NCI-H2107 (cell line): Measurements from ENCODE around the gene WDR70.
"Not testable (repeated sequence)": the region's sequence is repeated elsewhere in the genome, so short reads cannot be mapped to it uniquely, and the experiment has no call there.

Source experiments
- DNase-seq: peaks from one replicate; lab custom pipeline; 2025; lab: John Stamatoyannopoulos, UW

The WDR70 gene

DNA sequence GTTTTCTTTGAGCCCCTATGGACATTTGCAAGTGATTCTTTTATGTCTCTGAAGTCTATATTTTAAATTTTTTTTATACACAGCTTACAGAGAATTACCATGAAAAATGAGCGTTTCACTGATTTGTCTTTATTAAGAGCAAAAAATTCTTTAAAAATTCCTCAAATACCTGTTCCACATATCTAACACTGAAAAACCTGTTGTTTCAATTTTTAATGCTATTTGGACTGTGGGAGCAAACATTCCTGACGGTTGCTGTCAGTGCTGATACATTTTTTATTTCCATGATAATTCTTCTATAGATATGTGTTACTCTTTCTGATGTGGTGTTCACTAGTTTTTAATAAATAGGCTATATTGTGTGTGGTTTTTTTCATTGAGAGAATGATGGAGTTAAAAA, 261.0 kb downstream of the WDR70 start:
- DNase-seq = no peak

DNA sequence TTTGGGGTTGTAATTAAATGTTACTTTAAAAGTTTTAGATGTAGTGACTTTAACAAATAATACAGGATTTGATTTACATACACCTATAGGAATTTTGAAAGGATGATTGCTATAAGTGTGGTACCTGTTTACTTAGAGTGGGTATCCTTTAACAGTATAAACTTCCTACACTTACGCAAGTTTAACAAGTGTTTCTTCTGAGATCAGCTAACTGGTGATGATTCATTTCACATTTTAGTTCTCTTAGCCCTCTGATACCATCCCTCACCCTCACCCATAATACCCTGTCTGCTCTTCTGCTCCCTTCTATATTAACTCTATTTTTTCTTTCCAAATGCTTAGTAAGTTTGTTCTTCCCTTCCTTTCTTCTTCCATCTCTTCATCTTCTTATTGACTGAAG, 262.8 kb downstream of the WDR70 start:
- no peak for DNase-seq

DNA sequence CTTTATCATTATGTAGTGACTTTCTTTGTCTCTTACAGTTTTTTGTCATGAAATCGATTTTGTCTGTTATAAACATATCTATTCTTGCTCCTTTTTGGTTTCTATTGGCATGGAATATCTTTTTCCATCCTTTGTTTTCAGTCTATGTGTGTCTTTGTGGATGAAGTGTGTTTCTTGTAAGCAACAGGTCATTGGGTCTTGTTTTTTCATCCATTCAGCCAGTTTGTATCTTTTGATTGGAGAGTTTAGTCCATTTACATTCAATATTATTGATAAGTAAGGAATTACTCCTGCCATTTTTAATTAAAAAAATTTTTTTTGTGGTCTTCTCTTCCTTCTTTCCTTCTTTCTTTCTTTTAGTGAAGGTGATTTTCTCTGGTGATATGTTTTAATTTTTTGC, 266.6 kb downstream of the WDR70 start:
- no peak for DNase-seq

DNA sequence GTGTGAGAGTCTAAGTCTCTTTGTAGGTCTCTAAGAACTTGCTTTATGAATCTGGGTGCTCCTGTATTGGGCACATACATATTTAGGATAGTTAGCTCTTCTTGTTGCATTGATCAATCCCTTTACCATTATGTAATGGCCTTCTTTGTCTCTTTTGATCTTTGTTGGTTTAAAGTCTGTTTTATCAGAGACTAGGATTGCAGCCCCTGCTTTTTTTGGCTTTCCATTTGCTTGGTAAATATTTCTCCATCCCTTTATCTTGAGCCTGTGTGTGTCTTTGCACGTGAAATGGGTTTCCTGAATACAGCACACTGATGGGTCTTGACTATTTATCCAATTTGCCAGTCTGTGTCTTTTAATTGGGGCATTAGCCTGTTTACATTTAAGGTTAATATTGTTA, 275.4 kb downstream of the WDR70 start:
- DNase-seq = not testable (repeated sequence)

DNA sequence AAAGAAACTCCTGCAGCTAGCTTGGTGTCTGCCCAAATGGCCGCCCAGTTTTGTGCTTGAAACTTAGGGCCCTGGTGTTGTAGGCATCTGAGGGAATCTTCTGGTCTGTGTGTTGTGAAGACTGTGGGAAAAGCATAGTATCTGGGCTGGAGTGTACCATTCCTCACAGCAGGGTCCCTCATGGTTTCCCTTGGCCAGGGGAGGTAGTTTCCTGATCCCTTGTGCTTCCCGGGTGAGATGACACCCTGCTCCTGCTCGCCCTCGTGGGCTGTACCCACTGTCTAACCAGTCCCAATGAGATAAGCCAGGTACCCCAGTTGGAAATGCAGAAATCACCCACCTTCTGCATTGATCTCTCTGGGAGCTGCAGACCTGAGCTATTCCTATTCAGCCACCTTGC, 277.9 kb downstream of the WDR70 start:
- no peak for DNase-seq

DNA sequence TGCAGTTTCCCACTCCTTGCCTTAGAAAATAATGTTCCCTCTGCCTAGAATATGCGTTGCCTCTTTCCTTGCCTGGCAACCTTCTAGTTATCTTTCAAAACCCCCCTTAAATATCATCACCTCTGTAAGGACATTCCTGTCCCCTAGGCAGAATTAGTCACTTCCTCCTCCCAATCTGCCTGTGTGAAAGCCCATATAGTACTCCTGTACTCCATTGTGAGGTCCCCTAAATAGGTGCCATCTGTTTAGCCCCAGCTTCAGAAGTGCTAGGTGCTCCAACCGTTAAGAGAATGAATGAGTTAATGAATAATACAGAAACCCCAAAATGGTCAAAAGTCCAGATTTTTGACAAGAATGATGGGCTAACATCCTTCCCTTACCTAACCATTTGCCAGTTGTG, 279.3 kb downstream of the WDR70 start:
- DNase-seq = no peak

DNA sequence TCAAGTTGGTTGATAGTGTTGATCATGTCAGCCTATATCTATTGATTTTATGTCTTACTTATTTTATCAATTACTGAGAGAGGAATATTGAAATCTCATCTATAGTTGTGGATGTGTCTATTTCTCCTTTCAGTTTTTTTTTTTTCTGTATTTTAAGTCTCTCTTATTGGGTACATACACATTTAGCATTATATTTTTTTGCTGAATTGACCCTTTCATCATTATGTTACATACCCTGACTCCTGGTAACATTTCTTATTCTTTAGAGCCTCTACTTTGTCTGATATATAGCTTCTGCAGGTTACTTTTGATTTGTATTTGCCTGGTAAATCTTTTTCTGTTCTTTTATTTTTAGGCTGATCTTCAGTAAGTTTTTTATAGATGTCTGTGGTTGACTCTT, 281.2 kb downstream of the WDR70 start:
- no peak for DNase-seq

DNA sequence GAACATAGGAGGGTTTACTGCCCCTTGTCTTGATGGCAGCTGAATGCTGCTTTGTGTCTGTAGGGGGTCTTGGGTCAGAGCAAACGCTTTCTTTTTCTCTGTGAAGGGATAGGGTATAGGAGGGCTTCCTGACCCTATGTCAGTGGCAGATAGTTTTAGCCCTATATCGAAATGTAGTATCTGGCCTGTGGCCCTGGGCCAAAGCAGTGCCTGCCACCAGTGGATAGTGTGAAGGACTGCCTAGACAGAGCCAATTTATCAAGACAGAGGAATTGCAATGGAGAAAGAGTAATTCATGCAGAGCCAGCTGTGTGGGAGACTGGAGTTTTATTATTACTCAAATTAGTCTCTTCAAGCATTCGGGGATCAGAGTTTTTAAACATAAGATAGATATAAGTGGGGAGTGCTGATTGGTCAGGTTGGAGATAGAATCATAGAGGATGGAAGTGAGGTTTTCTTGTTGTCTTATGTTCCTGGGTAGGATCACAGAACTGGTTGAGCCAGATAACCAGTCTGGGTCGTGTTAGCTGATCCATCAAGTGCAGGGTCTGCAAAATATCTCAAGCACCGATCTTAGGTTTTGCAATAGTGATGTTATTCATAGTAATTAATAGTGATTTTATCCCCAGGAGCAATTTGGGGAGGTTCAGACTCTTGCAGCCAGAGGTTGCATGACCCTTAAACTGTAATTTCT, 282.3 kb downstream of the WDR70 start:
- DNase-seq = no peak

DNA sequence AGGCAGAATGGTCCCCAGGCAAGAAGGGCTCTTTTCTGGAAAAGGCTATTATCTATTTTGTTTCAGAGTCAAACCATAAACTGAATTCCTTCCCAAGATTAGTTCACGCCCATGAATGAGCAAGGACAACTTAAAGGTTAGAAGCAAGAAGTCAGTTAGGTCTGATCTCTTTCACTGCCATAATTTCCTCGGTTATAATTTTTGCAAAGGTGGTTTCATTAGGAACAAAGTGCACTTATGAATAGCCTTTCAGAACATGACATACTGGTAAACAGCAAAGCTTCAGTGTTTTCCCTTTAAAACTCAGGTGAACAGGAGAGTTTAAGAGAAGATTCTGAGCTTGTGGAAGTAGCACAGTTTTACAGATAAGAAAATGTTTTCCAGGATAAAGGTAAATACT, 282.8 kb downstream of the WDR70 start:
- no peak for DNase-seq

DNA sequence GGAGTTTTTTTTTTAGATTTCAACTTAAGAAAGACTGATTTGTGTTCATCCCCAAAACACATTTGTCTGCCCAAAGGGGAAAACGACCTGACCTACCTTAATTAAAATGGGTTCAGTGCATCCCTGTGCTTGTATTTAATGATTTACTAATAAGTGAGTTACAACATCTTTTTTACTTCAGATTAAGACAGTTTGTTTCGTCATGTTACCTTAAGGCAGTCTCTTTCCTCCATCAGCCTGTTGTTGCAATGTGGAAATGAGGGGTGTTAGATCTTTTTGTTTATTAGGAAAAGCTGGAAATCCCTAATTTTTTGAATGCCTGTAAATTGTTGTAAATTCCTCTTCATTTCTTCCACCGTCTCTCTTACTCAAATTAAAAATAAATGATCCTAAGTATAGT, 283.2 kb downstream of the WDR70 start:
- no peak for DNase-seq

DNA sequence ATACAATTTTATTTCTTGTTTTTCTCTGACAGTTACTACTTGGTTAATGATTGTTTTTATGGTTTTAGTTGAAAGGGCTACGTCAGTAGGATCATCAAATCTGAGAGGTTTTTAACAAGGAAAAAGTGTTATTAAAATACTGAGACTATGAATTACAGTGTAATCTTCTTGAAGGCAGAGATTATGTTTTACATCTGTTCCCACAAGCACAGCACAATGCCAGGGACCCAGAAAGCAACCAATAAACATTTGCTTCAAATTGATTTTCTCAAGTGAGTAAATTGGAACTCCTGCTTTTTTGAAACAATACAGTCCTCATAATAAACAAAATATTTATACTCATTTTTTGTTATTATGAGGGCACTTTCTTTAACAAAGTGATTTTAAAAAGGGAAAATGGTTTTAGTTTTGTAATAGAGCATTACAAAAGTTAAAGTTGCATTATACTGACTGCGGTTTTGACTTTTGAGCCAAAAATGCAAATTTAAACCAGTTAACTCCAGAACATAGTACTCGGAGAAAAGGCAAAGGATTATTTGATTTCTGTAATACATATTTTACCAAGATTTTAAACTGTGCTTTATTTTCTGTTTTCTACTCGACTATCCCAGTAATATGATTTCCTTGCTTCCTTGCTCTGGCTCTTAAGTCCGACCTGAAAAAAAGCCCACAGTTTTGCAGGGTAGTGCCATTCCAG, 283.8 kb downstream of the WDR70 start:
- no peak for DNase-seq

DNA sequence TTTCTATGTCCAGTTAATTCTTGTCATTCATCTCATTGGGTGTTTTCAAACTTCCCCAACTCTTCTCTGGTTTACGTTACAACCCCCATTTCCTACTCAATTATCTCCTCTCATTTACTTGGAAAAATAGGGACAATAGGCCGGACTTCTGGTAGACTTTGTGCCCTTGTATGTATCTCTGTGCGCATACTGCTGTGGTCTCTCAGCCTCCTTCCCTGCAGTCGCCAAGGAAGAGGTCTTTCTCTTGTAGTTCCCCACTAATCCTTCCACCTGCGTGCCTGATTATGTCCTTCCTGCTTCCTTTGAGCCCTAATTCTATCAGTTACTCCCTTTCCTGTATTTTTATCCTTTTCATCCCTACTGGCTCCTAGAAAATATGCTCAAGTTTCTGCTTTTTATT, 284.4 kb downstream of the WDR70 start:
- DNase-seq = no peak

DNA sequence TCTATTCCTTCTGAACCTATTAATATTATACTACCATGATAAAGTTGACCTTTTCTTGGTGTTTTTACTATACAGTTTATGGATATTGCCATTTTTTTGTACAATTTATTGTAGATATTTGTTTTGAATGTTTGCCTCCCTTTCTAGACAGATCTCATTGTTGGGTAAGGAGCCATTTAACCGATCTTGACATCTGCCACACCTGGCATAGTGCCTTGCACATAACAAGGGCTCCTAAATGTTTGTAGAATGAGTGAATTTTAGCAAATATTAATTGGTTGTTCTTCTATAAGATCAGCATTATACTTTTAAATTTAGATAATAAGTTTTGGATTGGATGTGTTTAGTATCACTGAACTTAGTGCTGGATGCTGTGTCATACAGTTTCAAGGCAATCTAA, 285.4 kb downstream of the WDR70 start:
- DNase-seq = no peak

DNA sequence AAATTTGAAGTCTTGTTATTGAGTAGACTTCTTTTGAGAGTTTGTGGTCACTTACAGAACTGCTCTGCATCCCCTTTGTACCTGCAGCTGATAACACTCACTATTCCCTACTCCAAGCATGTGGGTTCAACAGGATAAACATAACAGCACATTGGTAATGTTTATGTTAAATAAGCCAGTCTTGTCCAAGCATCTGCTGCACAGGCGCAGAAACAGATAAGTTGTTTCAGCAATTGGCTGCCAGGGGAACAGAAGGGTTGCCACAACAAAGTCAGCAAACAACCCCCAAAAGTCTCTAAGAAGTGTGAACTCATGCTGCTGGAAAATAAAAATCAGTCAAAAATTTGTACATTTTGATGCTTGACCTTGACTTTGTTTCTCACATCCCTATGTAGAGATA, 286.2 kb downstream of the WDR70 start:
- DNase-seq = no peak

DNA sequence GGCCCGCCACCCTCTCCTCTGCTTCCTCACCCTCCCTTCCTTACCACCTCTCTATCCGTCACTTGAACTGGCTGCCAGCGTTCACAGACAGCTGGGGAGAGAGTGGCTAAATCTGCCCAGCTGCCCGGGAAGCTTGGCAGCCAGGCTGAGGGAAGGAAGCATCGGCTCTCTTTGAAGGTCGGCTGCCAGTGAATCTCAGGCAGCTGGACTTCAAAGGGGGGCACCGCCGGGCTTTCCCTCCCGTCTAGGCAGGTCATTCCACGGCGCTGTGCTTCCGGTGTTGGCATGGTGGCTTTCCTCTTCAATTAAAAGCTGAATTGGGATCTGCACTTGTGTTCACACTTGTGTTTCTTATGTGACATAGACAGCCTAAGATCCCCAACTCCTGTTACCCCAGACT, 286.8 kb downstream of the WDR70 start:
- peak; percentile 61 for DNase-seq

DNA sequence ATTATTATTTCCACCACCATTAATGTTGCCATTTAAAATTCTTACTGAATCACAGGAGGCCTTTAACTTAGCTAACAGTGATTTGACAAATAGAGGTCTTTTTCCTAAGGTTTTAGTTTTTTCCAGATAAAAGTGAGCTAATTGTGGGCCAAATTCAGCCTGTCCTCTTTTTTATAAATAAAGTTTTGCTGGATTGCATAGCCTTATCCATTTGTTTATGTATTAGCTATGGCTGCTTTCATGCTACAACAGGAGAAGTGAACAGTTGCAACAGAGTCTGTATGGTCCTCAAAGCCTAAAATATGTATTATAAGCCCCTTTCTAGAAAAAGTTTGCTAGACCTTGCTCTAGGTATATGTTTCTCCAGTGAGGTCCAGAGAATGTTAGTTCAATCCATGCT, 288.3 kb downstream of the WDR70 start:
- no peak for DNase-seq

DNA sequence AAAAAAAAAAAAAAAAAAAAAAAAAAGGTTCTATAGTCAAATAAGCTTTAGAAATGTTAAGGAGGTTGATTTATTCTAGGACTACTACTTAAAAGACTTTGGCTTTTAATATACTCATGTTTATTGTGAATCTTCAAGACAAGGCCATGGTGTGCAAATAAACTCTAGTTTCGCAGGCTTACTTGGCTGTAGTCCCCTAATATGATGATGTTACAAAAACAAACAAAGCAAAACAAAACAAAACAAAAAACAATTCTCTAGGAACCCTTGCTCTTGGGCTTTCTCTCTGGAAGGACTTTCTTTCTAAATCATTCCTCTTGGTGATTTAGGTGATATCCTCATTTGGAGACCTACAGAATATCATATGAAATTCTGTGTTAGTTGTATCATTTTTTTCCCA, 288.7 kb downstream of the WDR70 start:
- no peak for DNase-seq

DNA sequence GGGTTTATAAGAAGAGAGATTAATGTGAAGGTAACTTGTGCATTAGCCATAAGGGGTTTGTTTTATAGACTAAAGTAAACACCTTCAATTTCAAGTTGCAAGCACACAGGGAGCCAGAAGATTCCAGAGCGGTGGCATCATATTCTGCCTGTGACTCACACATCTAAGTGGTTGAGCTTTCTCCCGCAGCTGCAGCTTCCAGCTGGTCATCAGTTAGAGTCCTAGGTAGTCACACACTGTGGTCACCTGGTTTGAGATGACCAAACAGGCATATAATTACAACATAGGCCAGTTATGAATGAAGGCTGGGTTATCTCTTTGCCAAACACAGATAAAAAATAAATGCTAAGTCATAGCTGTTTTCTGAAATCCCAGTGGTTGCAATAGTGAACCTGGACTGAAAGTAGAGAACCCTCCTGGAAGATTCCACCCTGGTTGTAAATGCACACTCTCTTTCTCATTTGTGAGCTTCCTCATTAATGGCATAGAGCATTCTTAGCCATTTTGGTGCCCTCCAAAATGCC, 289.5 kb downstream of the WDR70 start:
- DNase-seq = peak; percentile 51

DNA sequence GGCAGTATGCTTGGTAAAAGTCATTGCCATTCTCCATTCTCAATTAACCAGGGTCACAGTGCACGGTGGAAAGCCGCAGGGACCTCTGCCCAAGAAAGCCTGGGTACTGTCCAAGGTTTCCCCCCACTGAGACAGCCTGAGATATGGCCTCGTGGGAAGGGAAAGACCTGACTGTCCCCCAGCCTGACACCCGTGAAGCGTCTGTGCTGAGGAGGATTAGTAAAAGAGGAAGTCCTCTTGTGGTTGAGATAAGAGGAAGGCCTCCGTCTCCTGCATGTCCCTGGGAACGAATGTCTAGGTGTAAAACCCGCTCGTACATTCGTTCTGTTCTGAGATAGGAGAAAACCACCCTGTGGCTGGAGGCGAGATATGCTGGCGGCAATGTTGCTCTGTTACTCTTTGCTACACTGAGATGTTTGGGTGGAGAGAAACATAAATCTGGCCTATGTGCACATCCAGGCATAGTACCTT, 293.0 kb downstream of the WDR70 start:
- DNase-seq = not testable (repeated sequence)

DNA sequence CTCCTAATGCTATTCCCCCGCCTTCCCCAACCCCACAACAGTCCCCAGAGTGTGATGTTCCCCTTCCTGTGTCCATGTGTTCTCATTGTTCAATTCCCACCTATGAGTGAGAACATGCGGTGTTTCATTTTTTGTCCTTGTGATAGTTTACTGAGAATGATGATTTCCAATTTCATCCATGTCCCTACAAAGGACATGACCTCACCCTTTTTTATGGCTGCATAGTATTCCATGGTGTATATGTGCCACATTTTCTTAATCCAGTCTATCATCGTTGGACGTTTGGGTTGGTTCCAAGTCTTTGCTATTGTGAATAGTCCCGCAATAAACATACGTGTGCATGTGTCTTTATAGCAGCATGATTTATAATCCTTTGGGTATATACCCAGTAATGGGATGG, 295.2 kb downstream of the WDR70 start:
- not testable (repeated sequence) for DNase-seq

DNA sequence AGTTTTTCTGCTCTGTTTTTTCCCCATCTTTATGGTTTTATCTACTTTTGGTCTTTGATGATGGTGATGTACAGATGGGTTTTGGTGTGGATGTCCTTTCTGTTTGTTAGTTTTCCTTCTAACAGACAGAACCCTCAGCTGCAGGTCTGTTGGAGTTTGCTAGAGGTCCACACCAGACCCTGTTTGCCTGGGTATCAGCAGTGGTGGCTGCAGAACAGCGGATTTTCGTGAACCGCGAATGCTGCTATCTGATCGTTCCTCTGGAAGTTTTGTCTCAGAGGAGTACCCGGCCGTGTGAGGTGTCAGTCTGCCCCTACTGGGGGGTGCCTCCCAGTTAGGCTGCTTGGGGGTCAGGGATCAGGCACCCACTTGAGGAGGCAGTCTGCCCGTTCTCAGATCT, 300.2 kb downstream of the WDR70 start:
- not testable (repeated sequence) for DNase-seq

DNA sequence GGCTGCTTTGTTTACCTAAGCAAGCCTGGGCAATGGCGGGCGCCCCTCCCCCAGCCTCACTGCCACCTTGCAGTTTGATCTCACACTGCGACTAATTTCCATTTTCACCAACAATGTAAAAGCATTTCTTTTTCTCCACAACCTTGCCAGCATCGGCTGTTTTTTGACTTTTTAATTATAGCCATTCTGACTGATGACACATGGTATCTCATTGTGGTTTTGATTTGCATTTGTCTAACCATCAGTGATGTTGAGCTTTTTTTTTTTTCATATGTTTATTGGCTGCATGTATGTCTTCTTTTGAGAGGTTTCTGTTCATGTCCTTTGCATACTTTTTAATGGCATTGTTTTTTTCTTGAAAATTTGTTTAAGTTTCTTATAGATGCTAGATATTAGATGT, 300.8 kb downstream of the WDR70 start:
- not testable (repeated sequence) for DNase-seq

DNA sequence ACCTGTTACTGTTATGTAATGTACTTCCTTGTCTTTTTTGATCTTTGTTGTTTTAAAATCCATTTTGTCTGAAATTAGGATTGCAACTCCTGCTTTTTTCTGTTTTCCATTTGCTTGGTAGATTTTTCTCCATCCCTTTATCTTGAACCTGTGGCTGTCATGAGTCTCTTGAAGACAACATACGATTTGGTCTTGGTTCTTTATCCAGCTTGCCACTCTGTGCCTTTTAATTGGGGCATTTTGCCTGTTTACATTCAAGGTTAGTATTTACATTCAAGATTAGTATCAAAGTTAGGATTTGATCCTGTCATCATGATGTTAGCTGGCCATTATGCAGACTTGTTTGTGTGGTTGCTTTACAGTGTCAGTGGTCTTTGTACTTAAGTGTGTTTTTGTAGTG, 304.0 kb downstream of the WDR70 start:
- DNase-seq = no peak

DNA sequence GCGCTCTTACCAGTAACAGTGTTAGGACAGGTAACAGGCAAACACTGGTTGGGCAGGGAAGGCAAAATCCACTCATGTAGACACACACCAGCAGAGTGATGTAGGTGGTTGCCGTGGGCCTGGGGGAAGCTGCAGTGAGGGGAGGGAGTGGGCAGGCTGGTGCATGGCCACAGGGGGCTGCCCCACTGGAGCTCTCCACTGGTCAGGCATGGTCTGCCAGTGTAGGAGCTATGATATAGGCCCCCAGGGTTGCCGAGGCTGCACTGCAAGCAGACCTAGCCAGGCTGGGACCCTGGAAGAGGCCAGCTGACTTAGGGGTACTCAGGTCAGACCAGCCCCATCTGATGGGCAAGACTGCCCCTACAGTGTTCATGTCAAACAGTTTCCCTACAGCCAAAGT, 306.1 kb downstream of the WDR70 start:
- DNase-seq = no peak
